ENCODE data around the gene ADGRG6.

ADGRG6 gene

DNA sequence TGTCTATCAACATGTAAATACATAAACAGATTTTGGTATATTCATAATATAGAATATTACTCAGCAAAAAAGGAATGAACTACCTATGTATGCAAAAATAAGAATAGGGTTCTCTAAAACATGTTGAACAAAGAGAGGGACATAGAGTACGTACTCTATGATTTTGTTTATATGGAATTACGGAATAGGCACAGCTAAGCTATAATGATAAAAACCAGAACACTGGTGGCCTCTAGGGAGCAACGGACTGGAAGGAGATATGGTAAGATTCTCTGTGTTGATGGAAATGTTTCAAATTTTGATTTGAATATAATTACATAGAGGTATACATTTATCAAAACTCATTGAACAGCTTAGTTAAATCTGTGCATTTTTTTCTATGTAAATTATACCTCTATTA is 19.6 kb downstream of the ADGRG6 start:
- DNase-seq: no peak

DNA sequence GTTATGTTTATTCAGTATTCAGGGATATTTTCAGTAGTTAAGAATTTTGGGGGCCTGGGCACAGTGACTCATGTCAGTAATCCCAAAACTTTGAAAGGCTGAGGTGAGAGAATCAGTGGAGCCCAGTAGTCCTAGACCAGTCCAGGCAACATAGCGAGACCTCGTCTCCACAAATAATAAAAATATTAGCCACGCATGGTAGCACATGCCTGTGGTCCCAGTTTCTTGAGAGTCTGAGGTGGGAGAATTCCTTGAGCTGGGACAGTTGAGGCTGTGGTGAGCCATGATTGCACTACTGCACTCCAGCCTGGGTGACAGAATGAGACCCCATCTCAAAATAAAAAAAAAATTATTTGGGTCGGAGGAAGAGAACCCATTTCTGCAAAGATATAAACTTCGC is 20.3 kb downstream of the ADGRG6 start:
- DNase-seq: no peak

DNA sequence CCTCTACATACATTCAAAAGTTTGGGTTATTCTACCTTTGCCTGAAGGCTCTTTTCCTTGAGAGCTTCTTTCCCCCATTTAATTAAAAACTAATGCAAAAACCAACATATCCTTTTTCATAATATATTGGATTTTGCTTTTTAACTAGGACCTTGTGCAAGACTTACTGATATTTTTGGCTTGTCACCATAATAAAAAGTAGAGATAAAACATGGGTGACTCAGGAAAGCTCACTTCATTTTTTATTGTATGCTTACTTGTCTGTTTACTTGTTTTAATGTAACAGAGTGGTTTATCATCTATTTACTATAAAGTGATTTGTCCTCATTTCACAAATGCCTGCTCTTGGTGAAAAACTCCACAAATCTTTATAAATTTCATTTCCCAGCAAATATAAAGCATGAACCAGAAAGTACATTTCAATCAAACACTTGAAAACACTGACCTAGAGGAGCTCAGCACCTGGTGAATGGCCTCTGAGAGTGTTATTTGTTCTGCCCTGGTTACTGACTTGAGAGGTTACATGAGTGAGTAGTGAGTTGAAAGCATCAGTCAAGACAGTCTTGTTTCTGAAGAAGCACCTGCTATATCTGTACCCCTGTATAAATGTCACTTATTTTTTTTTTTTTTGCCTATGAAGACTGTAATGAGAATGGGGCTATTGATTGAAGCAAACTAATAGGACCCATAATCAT is 20.8 kb downstream of the ADGRG6 start:
- DNase-seq: no peak

DNA sequence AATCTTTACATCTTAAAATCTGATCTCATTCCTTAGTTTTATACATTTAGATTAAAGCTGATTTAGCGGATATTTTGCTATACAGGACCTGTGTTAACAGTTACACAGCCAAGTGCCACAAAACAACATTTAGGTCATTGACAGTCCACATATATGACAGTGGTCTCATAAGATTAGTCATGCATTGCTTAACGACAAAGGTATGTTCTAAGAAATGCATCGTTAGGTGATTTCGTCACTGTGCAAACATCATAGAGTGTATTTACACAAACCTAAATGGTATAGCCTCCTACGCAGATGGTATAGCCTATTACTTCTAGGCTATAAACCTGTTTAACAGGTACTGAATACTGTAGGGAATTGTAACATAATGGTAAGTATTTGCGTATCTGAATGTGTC is 21.6 kb downstream of the ADGRG6 start:
- DNase-seq: no peak

DNA sequence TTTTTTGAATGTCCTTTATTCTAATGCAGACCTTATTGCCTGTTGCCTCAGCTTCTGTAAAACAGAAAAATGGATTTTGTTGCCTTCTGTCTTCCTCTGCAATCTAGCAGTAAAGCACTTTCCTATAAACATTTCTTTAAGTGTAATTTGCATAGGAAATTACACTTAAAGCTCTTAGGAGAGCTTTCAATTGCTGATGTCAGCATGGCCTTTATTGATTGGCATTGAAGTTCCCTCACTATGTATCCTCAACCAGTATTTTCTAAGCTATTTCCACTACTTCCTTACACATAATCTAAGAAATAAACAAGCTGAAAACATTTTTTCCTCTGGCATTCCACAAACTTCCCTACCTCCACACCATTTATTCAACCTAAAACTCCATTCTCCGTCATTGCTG is 22.3 kb downstream of the ADGRG6 start:
- DNase-seq: no peak

DNA sequence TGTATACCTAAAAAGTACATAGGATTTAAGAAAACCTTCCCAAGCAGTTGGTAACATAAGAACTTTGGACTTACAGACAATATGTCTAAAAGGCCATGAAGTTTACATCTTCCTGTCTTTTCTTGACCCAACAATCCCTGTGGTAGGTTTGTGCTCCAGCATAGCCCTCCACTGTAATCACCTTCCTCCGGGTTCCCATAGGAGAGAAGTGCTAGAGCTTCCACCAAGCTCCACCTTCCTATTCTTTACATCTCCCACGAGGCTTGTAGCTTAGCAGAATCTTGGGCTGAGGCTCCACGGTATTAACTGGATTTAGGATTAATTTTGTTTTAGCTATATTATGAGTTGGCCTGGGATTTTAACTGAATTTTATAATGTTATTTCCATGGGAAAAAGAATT is 23.3 kb downstream of the ADGRG6 start:
- DNase-seq: no peak

DNA sequence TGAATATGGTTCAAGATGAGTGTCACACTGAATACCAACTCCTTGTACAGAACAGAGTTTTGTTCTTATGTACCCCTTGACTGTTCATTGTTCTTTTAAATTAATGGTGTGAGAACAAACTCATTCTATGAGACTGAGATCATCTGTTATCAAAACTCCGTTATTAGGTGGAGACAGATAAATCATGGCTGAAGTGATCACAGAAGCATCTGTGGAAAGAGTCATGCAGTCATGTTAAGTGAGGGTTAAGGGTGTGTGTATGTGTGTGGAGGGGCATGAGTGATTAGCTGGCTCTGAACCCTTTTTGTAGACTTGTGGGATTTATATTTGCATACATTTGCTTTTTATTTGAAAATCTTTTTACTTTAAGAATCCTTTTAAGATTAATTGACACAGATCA is 24.7 kb downstream of the ADGRG6 start:
- DNase-seq: no peak

DNA sequence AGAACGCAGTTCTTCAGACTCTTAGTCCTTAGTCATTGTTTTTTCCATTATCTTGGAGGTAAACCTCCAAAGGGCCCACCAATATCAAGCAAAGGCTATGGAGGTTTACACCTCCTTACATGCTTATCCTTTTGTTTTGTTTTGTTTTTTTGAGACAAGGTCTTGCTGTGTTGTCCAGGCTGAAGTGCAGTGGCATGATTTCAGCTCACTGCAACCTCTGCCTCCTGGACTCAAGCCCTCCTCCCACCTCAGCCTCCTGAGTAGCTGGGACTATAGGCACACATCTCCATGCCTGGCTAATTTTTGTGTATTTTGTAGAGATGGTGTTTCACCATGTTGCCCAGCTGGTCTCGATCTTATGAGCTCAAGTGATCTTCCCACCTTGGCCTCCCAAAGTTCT is 26.3 kb downstream of the ADGRG6 start:
- DNase-seq: no peak

DNA sequence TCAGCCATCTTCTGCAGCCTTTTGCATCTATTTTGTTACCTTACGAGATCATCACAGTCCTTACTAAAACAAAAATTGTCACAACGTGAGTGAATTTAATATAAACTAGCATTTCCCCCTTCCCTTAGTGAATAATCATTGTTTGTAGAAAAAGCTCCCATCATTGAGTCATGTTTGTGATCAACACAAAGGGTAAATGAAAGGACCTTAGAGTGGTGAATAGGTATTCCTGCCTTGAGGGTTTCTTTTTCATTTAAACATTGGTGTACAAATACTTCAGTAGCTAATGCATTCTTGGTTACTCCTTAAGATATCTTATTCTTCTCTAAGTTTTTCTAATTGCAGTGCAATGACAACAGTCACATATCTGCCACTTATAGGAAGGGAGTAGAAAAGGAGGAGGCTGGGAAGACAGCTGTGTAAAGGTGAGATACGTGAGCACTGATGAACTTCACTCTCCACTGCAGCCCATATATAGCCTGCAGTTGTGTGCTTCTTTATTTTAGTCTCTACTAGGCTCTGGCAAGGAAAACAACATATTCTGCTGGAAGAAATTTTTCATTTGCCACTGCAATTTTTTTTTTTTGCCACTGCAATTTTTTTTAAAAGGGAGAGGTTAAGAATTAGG is 27.8 kb downstream of the ADGRG6 start:
- no peak for DNase-seq

DNA sequence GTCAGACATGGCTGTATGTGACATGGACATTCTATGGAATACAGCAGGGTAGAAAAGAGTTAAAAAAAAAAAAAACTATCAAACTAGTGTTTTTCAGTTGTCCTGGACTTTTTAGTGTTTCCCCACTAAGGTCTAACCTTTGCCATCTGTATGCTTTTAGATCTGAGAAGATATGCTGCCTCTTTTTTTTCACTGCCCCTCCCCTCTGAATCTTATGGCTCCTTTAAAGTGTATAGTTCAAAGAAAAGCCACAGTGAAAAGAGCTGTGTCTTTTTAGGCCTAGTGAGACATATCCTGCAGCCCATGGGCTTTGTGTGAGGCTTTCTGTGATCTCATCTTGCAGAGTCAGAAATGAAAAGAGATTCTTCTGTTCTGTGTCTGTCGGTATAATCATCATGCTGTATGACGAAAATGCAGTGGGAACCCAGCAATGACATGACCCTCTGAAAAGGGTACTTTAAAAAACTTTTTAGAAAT is 29.3 kb downstream of the ADGRG6 start:
- no peak for DNase-seq

DNA sequence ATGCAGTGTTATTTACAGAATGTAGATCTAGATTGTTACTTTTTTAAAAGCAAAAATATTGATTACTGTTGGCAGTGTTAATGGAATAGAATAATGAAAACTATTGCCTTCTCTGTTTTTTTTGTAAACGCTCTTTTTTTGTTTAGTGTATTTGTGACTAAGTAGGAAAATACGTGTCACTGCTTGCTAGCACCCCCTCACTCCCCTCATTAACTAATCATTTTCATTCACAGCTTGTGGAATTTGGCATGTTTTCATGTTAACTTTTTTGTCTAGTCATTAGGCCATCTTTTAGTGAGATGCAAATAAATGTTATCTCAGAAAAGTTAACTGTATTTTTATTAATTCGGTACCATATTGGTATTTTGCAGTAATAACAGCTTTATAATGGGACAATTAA is 29.8 kb downstream of the ADGRG6 start:
- DNase-seq: no peak

DNA sequence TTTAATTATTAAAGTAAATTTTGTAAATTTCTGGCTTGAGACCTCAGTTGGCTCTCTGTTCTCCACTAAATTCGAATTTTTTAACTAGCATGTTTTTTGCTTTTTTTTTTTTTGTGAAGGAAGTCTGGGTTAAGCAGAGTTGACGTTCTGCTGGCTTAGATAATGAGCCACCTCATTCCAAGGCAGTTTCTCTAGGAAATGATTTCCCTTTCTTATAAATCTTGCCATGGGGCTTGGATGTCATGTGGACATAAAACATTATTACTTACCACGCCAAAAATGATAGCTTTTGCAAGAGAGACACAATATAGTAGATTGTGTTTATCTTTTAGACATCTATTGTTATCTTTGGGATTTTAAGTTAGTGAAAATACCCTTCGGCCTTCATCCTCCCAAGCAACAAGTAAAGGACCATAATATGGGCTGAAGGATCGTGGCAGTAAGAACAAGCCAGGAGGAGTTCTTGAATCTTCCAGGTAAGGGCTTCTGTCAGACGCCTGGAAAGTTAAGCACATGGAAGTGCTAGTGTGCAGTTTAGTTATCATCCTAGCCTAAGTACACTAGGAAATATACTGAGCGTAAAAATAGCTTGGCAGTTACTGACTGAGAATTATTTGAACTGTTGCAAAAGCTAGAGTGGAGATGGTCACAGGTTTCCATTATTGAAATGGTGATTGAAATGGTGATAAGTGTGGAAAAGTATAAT is 30.7 kb downstream of the ADGRG6 start:
- DNase-seq: no peak

DNA sequence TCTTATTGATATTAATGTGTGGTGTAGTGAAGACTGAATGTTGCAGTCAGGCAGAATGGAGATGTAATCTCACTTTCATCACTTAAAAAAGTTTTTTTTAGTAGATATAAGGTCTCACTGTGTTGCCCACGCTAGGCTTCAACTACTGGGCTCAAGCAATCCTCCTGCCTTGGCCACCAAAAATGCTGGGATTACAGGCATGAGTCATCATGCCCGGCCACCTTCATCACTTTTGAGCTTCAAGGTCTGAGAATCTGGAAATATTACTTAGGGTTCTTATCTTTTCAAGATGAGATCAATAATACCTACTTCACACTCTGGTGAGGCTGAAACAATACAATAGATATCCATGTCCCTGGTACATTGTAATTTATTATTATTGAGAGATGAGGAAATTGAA is 31.6 kb downstream of the ADGRG6 start:
- no peak for DNase-seq

DNA sequence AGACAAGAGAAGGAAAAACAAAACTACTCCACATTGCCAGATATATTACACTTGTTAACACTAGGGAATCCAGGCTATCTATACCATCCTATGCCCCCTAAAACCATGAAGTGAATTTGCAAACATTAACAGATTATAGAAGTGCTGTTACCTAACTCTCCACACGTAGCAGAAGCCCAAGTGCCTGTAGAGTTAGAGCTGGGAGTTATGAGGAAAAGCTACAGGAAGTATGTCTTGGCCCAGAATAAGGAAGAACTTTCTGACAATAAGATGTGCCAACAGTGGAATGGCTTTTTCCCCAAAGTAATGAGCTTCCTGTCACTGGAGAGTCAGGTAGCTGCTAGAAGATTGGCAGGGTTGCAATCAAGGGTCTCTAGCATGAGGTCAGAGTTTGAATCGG is 32.5 kb downstream of the ADGRG6 start:
- no peak for DNase-seq

DNA sequence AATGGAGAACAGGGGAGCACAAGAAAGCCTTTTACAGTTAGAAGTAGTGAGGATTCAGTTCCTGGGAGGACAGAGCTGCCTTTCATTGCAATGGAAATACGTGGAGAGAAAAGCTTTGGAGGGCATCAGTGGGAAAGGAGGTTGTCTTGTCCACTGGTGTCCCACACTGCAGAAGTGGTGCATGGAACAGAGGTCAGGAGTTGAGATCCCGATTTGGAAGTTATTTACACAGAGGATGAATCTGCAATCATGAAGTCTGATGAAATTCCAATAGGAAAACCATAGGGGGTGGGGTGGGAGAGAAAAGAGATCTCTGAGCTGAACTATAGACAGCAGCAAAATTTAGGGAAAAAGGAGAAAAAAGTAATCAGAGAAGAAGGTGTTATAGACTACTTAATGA is 33.6 kb downstream of the ADGRG6 start:
- DNase-seq: no peak

DNA sequence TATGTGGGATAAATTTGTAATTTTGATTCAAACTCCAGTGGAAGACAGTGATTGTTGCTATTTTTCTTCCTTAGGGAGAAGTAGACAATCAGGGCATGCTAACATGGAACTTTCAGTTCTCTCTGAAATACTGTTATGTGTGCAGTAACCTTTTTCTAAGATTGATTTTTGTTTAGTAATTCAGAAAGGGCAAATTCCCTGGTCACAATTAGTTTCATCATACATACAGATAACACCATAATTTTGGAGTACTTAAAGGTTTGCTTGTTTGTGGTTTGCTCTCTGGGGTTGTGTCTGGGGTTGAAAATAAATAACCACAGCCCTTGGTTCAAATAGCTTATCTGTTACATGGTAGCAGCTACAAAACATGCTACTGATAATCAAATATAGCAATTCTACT is 34.4 kb downstream of the ADGRG6 start:
- no peak for DNase-seq

DNA sequence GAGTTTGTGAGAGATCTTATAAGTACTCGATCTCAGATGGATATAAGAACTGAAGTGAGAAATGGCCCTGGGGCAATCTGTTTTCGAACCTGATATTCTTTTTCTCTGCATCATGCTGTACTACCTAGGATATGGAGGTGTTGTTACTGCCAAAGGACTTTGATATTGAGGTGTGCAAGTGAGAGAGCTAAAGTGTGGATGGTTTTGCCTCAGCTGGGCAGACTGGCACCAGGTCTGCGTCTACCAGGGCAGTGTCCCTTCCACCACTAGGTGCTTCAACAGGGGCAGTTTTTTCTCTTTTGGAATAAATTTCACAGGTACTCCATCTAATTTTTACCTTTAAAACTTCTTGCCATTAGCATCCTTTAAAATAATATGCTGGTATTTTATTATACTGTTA is 35.0 kb downstream of the ADGRG6 start:
- DNase-seq: no peak

DNA sequence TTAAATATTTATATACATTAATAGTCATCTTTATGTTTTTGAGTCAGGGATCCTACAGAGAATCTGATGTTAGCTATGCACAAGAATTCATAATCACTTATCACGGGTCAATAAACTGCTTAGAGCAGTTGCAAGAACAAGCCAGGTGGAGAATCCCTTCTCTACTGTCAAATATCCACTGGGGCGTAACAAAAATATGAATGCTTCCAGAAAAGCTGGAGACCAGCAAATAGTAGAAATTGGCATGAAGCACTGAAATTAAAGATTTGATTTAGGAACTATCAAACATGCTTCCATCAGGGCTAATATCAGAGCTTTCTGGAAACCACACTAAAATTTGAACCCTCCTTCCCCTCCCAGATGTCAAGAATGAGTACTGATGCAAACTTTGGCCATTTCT is 37.3 kb downstream of the ADGRG6 start:
- DNase-seq: no peak

DNA sequence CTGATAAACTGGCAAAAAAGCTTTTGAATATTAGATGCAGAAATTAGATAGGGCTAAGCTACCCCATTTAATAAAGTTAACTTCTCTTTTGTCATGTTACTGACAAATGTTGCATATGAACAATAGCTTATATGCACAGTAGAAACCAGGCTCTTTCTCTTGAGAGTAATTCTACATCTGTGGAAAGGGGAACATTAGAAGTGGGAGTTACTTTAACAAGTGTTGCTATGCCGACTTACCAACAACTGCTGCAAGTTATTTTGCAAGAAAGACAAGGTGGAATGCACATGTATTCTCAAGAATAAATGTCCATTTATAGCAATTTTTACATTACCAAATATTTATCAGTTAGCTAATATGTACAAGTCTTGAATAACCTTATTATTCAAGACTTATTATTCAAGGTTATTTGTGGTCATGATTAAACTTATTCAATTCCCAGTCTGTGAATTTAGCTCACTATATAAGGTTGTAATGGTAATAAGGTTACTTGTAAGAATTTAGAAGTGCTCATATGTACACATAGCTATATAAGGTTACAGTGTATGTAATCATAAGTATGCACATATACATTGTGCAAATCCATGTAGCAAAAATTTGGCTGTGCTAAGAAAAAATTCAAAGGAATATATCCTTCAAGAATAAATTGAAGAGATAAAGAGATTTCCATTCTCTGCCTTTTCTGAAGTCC is 38.3 kb downstream of the ADGRG6 start:
- no peak for DNase-seq

DNA sequence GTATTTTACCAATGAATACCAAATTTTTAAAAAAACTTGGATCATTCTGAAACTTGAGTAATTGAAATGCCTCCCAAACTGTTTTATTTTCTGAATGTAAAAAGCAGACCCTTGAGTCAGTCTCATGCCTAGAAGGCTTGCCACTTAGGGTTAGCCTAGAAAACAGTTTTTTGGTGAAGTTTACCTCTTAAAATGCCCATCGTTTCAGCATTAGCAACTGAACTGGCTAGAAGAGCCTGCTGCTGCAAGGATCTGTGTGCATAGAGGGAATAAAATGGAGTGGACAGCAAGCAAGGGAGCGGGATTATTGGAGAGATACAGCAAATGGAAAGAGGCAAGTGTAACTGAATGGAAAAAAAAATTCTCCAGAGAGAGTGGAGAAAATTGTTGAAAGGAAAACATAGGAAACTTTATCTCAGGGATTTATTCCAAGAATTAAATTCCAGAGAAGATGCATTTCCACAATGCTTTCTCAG is 40.1 kb downstream of the ADGRG6 start:
- no peak for DNase-seq

DNA sequence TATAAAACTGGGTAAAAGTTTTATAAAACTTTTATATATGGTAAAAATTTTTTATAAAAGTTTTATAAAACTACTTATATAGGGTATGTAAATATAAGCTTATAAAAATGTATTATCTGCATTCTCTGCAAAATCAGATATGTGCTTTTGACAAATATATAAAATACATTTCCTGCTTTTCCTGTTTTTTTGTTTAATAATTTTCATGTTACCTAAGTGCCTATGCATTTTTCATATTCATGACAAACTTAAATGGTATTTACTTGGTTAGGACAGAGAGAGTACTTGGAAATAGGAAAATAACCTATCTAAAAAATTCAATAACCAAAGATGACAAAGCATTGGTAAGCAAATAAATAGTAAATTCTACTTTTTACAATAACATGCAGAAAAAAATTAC is 41.2 kb downstream of the ADGRG6 start:
- no peak for DNase-seq

DNA sequence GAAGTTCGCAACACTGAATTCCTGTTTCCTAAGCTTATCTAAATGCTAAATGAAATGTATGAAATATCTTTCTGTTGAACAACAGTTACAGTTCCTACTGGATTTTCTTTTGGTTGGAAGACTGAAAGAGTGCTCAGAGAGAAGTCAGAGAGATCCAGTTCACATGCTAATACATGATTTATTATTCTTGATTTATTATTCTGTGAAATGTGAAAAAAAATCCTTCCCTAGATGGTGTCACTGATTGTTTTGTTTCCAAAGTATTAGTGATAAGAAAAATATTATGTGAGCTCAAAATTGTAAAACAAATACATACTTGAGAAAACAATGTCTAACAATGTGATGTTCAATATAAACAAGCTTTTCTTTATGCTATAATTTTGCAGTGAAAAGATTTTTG is 42.1 kb downstream of the ADGRG6 start:
- no peak for DNase-seq
